Stimulated activated CD4-positive, alpha-beta T cell treated with anti-CD3 and anti-CD28 coated beads, TNF-alpha, amount 100 ng/mL, for 24 hours (primary cell): Measurements from ENCODE around the gene SRPRB.

Experiments
- DNase-seq, 3 experiments: peaks; one replicate each; pipeline ENCODE4 v3.0.0-alpha.2; 2020; ENCODE audit warnings: low read depth in 3 of 3

Gene SRPRB

GRCh38 chr3:133865136-133865855 is 59.7 kb downstream of the SRPRB start:
- no peak for DNase-seq

GRCh38 chr3:133866141-133866540 is 60.5 kb downstream of the SRPRB start:
- DNase-seq: no peak

- DNase-seq: no peak
Observed at GRCh38 chr3:133868186-133868585, 62.6 kb downstream of the SRPRB start.

GRCh38 chr3:133868758-133869475 is 63.3 kb downstream of the SRPRB start:
- no peak for DNase-seq

GRCh38 chr3:133869586-133869985 is 64.0 kb downstream of the SRPRB start:
- no peak for DNase-seq

- no peak for DNase-seq
Observed at GRCh38 chr3:133870822-133871221, 65.2 kb downstream of the SRPRB start.
